Loucy (cell line): ENCODE data around the gene AVPR1B.

Experiments used
- H2AFZ ChIP-seq: fragments of 200-600 bp; sonication (generic); 2 replicates; pipeline ENCODE4 v1.6.0; 2016; ENCODE audit warnings: antibody characterized with exemption, mild to moderate bottlenecking, low read length, moderate library complexity
- H3F3A ChIP-seq: fragments of 200-600 bp; 2 replicates; pipeline ENCODE4 v1.6.0; 2016; ENCODE audit warnings: antibody characterized with exemption, low read depth, mild to moderate bottlenecking
- H3K27me3 ChIP-seq: fragments of 200-600 bp; sonication (generic); 2 replicates; pipeline ENCODE4 v1.6.1; 2014; ENCODE audit warnings: low read length, mild to moderate bottlenecking; ENCODE audit not compliant: insufficient read depth, poor library complexity, severe bottlenecking
- H3K36me3 ChIP-seq: fragments of 200-600 bp; sonication (generic); 2 replicates; pipeline ENCODE4 v1.6.1; 2016; ENCODE audit warnings: low read length; ENCODE audit not compliant: insufficient read depth
- H3K4me1 ChIP-seq: fragments of 200-600 bp; sonication (generic); 2 replicates; pipeline ENCODE4 v1.5.1; 2014; ENCODE audit warnings: low read length, mild to moderate bottlenecking; ENCODE audit not compliant: insufficient read depth, poor library complexity, severe bottlenecking
- H3K4me2 ChIP-seq: fragments of 200-600 bp; sonication (generic); 2 replicates; pipeline ENCODE4 v1.6.0; 2014; ENCODE audit warnings: antibody characterized with exemption, low read length, low read depth, mild to moderate bottlenecking; ENCODE audit not compliant: poor library complexity, severe bottlenecking
- H3K4me3 ChIP-seq: fragments of 200-600 bp; sonication (generic); 2 replicates; pipeline ENCODE4 v1.5.1; 2014; ENCODE audit warnings: low read length, mild to moderate bottlenecking, mixed read lengths; ENCODE audit not compliant: poor library complexity, severe bottlenecking
- H3K79me2 ChIP-seq: fragments of 200-600 bp; sonication (generic); 2 replicates; pipeline ENCODE4 v1.6.1; 2014; ENCODE audit warnings: low read length; ENCODE audit not compliant: insufficient read depth
- H3K9ac ChIP-seq: fragments of 200-600 bp; sonication (generic); 2 replicates; pipeline ENCODE4 v1.6.0; 2014; ENCODE audit warnings: mild to moderate bottlenecking, low read depth, low read length, moderate library complexity; ENCODE audit not compliant: poor library complexity, severe bottlenecking
- H3K9me2 ChIP-seq: fragments of 200-600 bp; sonication (generic); replicated peaks from 2 replicates; pipeline ENCODE4 v1.6.1; 2016; ENCODE audit warnings: low read depth, low read length, mixed read lengths
- H3K9me3 ChIP-seq: fragments of 200-600 bp; sonication (generic); 2 replicates; pipeline ENCODE4 v1.6.1; 2014; ENCODE audit warnings: mild to moderate bottlenecking, antibody characterized with exemption, low read length, low read depth; ENCODE audit not compliant: insufficient read depth
- H4K20me1 ChIP-seq: fragments of 200-600 bp; sonication (generic); 2 replicates; pipeline ENCODE4 v1.6.0; 2014; ENCODE audit warnings: antibody characterized with exemption, low read length, mild to moderate bottlenecking; ENCODE audit not compliant: insufficient read depth, poor library complexity, severe bottlenecking
- EZH2phosphoT487 ChIP-seq: fragments of 200-600 bp; IDR thresholded peaks from 2 replicates; pipeline ENCODE4 v1.6.1; 2018; ENCODE audit warnings: antibody characterized with exemption, mild to moderate bottlenecking, moderate library complexity, borderline replicate concordance
- TF ChIP-seq, protein P1 (sequence below): fragments of 200-600 bp; sonication (generic); conservative IDR thresholded peaks from 2 replicates; pipeline ENCODE4 v1.5.1; 2014; ENCODE audit warnings: mild to moderate bottlenecking, antibody characterized with exemption, low read length

AVPR1B gene

DNA sequence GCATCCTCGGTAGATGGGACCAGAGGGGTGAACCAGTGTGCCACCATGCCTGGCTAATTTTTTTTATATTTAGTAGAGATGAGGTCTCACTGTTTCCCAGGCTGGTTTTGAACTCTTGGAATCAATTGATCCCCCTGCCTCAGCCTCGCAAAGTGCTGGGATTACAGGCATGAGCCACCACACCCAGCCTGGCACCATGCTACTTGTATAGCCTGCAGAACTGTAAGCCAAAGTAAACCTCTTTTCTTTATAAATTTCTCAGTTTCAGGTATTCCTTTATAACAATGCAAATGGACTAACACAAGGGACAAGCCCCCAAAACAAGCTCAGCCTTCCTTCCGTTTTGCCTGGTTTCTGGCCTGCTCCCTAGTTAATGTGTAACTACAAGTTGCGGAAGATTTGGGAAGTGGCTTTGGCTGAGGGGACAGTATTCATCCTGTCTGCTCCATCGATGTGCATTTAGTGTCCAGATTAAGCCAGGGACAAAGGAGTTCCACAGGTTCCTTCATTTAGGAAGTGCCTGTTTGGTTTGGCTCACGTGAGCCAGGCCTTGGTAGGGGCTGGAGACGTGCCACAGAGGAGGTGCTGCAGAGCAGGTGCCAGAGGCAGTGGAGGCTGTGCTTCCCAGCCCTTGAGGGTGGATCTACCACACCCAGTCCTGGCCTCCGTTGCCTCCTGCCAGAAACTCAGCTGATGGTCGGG is 4.4 kb downstream of the AVPR1B start:
- H4K20me1 ChIP-seq: no peaks in the 10 kb centered on the region
- no peaks in the 10 kb centered on the region for H3K27me3 ChIP-seq
- H3K9me3 ChIP-seq: no peaks in the 10 kb centered on the region
- TF ChIP-seq EZH2phosphoT487: no peak
- TF ChIP-seq, protein P1, sequence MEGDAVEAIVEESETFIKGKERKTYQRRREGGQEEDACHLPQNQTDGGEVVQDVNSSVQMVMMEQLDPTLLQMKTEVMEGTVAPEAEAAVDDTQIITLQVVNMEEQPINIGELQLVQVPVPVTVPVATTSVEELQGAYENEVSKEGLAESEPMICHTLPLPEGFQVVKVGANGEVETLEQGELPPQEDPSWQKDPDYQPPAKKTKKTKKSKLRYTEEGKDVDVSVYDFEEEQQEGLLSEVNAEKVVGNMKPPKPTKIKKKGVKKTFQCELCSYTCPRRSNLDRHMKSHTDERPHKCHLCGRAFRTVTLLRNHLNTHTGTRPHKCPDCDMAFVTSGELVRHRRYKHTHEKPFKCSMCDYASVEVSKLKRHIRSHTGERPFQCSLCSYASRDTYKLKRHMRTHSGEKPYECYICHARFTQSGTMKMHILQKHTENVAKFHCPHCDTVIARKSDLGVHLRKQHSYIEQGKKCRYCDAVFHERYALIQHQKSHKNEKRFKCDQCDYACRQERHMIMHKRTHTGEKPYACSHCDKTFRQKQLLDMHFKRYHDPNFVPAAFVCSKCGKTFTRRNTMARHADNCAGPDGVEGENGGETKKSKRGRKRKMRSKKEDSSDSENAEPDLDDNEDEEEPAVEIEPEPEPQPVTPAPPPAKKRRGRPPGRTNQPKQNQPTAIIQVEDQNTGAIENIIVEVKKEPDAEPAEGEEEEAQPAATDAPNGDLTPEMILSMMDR: no peak
- H3F3A ChIP-seq: no peaks in the 10 kb centered on the region
- H3K9ac ChIP-seq: no peak overlapping the region
- no peak overlapping the region for H3K4me3 ChIP-seq
- H3K36me3 ChIP-seq: no peaks in the 10 kb centered on the region
- no peaks in the 10 kb centered on the region for H3K9me2 ChIP-seq
- peaks cover 14% of the 10 kb centered on the region for H3K4me1 ChIP-seq
- H3K79me2 ChIP-seq: no peaks in the 10 kb centered on the region
- H3K4me2 ChIP-seq: no peak overlapping the region
- H2AFZ ChIP-seq: no peak overlapping the region

DNA sequence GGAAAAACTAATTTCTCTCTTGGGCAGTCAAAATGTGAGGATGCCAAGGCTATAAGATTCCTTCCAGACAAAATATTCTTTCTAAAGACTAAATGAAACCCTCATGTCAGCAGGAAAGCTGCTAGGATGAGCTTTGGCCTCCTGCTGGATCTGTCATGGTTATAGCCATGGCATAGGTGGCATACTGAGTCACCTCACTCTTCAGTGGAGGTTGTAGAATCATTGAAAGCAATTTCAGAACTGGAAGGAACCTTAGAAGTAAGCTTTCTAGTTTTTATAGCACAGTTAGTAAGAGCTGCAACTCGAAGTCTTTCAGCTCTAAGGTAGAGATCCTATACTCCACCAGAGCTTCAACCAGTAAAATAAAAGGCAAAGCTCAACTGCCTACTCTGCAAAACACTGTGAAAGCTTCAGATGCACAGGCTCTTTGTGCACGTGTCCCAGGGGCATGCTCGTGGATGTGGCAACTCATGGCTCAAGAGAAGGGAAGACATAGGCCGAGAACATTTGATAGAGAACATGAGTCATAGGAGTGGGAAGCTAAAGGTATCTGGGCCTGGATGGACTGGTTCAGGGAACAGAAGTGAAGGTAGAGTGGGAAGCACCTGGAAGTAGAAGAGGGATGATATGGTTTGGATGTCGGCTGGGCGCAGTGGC is 5.8 kb downstream of the AVPR1B start:
- Histone ChIP-seq H3K9me2 (no peaks in the 10 kb centered on the region), H3K36me3 (no peaks in the 10 kb centered on the region), H3K79me2 (no peaks in the 10 kb centered on the region), H2AFZ (no peak overlapping the region), H3K27me3 (no peaks in the 10 kb centered on the region), H3K9me3 (no peaks in the 10 kb centered on the region), H3F3A (no peaks in the 10 kb centered on the region), H3K4me3 (no peak overlapping the region), H4K20me1 (no peaks in the 10 kb centered on the region), H3K9ac (no peak overlapping the region), H3K4me1 (peaks cover 15% of the 10 kb centered on the region), H3K4me2 (no peak overlapping the region)
- TF ChIP-seq, protein P1: no peak
- TF ChIP-seq EZH2phosphoT487: no peak

DNA sequence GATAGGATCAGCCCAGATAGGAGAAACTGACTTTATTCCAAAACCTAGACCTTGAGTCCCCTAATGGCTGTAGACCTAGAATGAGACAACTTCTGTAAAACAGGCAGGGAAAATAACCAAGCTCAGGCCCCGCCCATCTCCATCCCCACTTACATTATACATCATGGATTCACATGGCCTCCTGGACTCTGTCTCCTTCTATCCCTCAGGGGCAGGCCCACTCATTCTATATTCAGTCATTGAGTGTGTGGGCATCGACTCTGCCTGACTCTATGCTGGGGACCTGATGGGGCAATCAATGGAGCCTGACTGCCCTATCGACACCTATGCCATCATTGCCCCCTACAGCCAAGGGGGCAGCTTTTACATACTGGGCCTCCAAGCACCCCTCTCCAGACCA is 6.4 kb downstream of the AVPR1B start:
- Histone ChIP-seq H3K79me2 (no peaks in the 10 kb centered on the region), H3K4me3 (no peak overlapping the region), H3K4me1 (peaks cover 21% of the 10 kb centered on the region), H3K9ac (no peak overlapping the region), H3K9me3 (no peaks in the 10 kb centered on the region), H3K9me2 (no peaks in the 10 kb centered on the region), H3K27me3 (no peaks in the 10 kb centered on the region), H3F3A (no peaks in the 10 kb centered on the region), H3K36me3 (no peaks in the 10 kb centered on the region), H4K20me1 (no peaks in the 10 kb centered on the region), H3K4me2 (no peak overlapping the region), H2AFZ (no peak overlapping the region)
- TF ChIP-seq EZH2phosphoT487: no peak
- TF ChIP-seq, protein P1: no peak
